Measurements from ENCODE around the gene HYAL4.

- TF ChIP-seq CTCF (IDR thresholded peaks at IDR 0.05; ENCODE audit: poor library complexity) (no peak), EZH2 (IDR thresholded peaks at IDR 0.05; ENCODE audit: borderline replicate concordance) (no peak)
Observed at GRCh38 chr7:123917878-123918277, 72.9 kb downstream of the HYAL4 start.

Data from hepatocyte (in vitro differentiated cells).